ENCODE measurements around the gene UNC45B.

The UNC45B gene

DNA sequence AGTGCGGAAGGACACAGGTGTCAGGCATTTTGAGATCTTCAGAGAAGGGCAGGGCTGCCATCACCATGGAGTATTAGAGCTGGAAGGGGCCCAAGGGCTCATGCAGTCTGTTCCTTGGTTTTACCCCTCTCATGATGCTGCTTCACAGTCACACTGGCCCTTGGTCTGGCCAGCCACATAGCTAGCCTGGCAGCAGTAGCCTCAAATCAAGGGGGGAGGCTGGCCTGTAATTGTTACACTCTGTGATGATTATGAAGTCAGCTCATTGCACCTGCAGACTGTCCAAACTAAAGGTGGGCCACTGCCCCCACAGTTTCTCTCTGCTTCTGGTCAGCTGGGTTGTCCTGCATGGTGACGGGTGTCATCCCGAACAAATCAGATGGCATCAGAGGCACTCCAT, 26.3 kb upstream of the UNC45B start, which contains the start of gene FNDC8:
Gene FNDC8, plus strand, starts transcription at position 301 of the 400 bp plus-strand sequence. Its CDS starts 79 bp downstream, at position 380.
- Histone ChIP-seq H3K9me2 (replicated peaks; ENCODE audit: insufficient read depth, low read length) (no peaks in the 10 kb centered on the region), H3K9ac (ENCODE audit: low read length) (no peak within 1 kb of the TSS), H3K27ac (ENCODE audit: low read length) (no peak within 1 kb of the TSS), H3F3A (ENCODE audit: insufficient read depth, low read length) (no peaks in the 10 kb centered on the region), H2AFZ (ENCODE audit: low read length) (no peak within 1 kb of the TSS), H3K4me2 (ENCODE audit: low read depth, low read length) (no peak within 1 kb of the TSS), H3K36me3 (replicated peaks; ENCODE audit: insufficient read depth, low read length) (no peaks in the 10 kb centered on the region), H3K79me2 (ENCODE audit: low read length) (peaks cover 30% of the 10 kb centered on the region), H4K20me1 (ENCODE audit: insufficient read depth, low read length) (no peaks in the 10 kb centered on the region), H3K4me3 (ENCODE audit: low read length) (no peak within 1 kb of the TSS), H3K27me3 (replicated peaks; ENCODE audit: insufficient read depth, low read length) (no peaks in the 10 kb centered on the region), H3K9me3 (replicated peaks; ENCODE audit: insufficient read depth, low read length) (no peaks in the 10 kb centered on the region), H3K4me1 (ENCODE audit: low read length) (no peaks in the 10 kb centered on the region)
- DNase-seq, result no peak
- TF ChIP-seq EZH2phosphoT487 (IDR thresholded peaks at IDR 0.05; ENCODE audit: low read length) (no peak), EZH2 (optimal IDR thresholded peaks at IDR 0.05; ENCODE audit: low read depth, low read length) (no peak)
- TF ChIP-seq, protein P1, sequence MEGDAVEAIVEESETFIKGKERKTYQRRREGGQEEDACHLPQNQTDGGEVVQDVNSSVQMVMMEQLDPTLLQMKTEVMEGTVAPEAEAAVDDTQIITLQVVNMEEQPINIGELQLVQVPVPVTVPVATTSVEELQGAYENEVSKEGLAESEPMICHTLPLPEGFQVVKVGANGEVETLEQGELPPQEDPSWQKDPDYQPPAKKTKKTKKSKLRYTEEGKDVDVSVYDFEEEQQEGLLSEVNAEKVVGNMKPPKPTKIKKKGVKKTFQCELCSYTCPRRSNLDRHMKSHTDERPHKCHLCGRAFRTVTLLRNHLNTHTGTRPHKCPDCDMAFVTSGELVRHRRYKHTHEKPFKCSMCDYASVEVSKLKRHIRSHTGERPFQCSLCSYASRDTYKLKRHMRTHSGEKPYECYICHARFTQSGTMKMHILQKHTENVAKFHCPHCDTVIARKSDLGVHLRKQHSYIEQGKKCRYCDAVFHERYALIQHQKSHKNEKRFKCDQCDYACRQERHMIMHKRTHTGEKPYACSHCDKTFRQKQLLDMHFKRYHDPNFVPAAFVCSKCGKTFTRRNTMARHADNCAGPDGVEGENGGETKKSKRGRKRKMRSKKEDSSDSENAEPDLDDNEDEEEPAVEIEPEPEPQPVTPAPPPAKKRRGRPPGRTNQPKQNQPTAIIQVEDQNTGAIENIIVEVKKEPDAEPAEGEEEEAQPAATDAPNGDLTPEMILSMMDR (IDR thresholded peaks at IDR 0.05; ENCODE audit: low read length), result no peak

DNA sequence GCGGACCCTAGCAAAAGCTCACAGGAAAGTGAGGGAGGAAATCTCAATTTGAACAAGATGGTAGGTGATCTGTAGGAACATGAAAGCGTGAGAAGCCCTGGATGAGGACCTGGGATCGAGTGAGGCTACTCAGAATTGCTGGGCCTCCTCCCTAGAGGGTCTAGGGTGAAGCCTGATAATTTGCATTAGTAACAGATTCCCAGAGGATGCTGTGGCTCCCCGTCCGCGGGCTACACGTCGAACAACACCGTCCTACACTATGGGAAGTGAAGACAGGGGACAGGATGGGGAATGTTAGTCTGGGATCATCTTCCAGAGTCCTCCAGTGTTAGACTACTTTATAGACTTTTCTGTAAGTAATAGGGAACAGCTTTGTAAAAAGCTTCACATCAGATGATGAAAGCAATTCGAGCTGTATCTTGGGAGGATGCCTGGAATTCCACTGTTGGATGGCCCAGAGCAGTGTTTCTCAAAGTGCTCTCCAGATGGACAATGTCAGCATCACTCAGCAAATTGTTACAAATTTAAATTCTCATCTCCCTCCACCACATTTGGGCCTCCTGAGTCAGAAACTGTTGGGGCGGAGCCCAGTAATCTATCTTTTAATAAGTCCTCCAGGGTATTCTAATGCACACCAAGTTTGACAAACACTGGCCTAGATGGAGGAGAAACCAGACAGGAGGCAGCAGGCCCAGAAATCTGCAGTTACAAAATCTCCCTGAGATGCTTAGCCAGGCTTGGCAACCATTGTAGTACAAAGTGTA, 19.7 kb upstream of the UNC45B start:
- Histone ChIP-seq H3K4me2 (ENCODE audit: low read depth, low read length) (no peak overlapping the region), H3K36me3 (replicated peaks; ENCODE audit: insufficient read depth, low read length) (peaks cover 1% of the 10 kb centered on the region), H3K27me3 (replicated peaks; ENCODE audit: insufficient read depth, low read length) (no peaks in the 10 kb centered on the region), H3K79me2 (ENCODE audit: low read length) (no peaks in the 10 kb centered on the region), H3K9me3 (replicated peaks; ENCODE audit: insufficient read depth, low read length) (no peaks in the 10 kb centered on the region), H3K9ac (ENCODE audit: low read length) (no peak overlapping the region), H3K4me3 (ENCODE audit: low read length) (no peak overlapping the region), H4K20me1 (ENCODE audit: insufficient read depth, low read length) (no peaks in the 10 kb centered on the region), H3K4me1 (ENCODE audit: low read length) (no peaks in the 10 kb centered on the region), H3F3A (ENCODE audit: insufficient read depth, low read length) (no peaks in the 10 kb centered on the region), H3K27ac (ENCODE audit: low read length) (no peak overlapping the region), H3K9me2 (replicated peaks; ENCODE audit: insufficient read depth, low read length) (no peaks in the 10 kb centered on the region), H2AFZ (ENCODE audit: low read length) (no peak overlapping the region)
- no peak for DNase-seq
- no peak for TF ChIP-seq EZH2phosphoT487 (IDR thresholded peaks at IDR 0.05; ENCODE audit: low read length)
- TF ChIP-seq, protein P1 (IDR thresholded peaks at IDR 0.05; ENCODE audit: low read length), result no peak
- TF ChIP-seq EZH2 (optimal IDR thresholded peaks at IDR 0.05; ENCODE audit: low read depth, low read length), result no peak

DNA sequence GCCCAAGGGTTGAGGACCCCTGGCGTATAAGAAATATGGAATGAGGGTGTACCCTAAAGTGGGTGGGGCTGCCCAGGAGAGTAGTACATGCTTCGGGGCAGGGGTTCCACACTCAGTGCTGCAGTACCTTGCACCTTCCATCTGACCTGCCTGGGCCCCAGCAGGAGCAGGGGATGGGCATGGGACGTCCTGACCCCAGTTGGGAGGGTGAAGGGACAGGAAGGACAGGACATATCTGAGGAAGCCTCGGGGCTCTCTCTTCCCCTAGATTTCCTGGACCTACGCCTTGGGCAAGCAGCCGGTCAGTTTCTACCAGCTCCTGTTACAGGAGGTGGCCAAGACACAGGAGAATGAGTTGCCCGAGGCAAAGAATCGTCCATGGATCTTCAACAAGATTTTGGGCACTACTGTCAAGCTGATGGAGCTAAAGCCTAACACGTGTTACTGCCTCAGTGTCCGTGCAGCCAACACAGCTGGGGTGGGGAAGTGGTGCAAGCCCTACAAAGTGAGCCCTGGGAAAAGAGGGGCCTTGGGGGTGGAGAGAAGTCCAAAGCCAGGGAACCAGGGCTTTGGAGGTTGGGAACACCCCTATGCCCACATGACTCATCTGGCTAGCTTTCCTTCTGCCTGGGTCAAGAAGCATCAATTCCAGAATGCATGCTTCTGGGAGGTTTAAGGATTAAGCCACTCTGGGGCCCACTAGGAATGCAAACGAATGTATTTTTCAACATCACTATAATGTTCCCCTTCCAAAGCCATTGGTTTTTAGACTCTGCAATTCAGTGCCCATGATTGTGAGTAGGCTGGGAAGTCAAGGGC, 18.3 kb upstream of the UNC45B start:
- Histone ChIP-seq H3K36me3 (replicated peaks; ENCODE audit: insufficient read depth, low read length) (peaks cover 4% of the 10 kb centered on the region), H4K20me1 (ENCODE audit: insufficient read depth, low read length) (no peaks in the 10 kb centered on the region), H3K79me2 (ENCODE audit: low read length) (no peaks in the 10 kb centered on the region), H3F3A (ENCODE audit: insufficient read depth, low read length) (no peaks in the 10 kb centered on the region), H3K4me1 (ENCODE audit: low read length) (no peaks in the 10 kb centered on the region), H3K27me3 (replicated peaks; ENCODE audit: insufficient read depth, low read length) (no peaks in the 10 kb centered on the region), H3K27ac (ENCODE audit: low read length) (no peak overlapping the region), H3K4me2 (ENCODE audit: low read depth, low read length) (no peak overlapping the region), H3K4me3 (ENCODE audit: low read length) (no peak overlapping the region), H3K9me2 (replicated peaks; ENCODE audit: insufficient read depth, low read length) (no peaks in the 10 kb centered on the region), H3K9me3 (replicated peaks; ENCODE audit: insufficient read depth, low read length) (no peaks in the 10 kb centered on the region), H2AFZ (ENCODE audit: low read length) (no peak overlapping the region), H3K9ac (ENCODE audit: low read length) (no peak overlapping the region)
- DNase-seq, result no peak
- TF ChIP-seq EZH2phosphoT487 (IDR thresholded peaks at IDR 0.05; ENCODE audit: low read length), result no peak
- TF ChIP-seq, protein P1 (IDR thresholded peaks at IDR 0.05; ENCODE audit: low read length), result no peak

All from MM.1S (cell line).